B cell (primary cell): ENCODE results near the gene GNGT1. TPM values are rescaled to one million over a fixed set of nuclear protein-coding genes. Genes with fewer than 3 reads are reported as not detected.

Experiments used
- ATAC-seq: fragments of 200-7000 bp; cut with Tn5 transposase; one replicate; pipeline ENCODE4 v1.10.0; 2021; ENCODE audit warnings: low read depth, mild to moderate bottlenecking, moderate number of reproducible peaks, moderate library complexity
- CTCF ChIA-PET: fragments of 350-600 bp; sonication (Branson Sonifier 250); formaldehyde crosslinking; loops from one replicate; lab custom pipeline; 2021; ENCODE audit warnings: antibody characterized with exemption, inconsistent platforms; lab: Charles Lee
- POLR2A ChIA-PET: fragments of 350-600 bp; sonication (Branson Sonifier 250); formaldehyde crosslinking; loops from one replicate; lab custom pipeline; 2021; ENCODE audit warnings: antibody characterized with exemption; lab: Charles Lee
- DNase-seq: peaks from one replicate; pipeline ENCODE4 v3.0.0; 2013
- H2AFZ ChIP-seq: 2 replicates; pipeline ENCODE4 v1.6.1; 2012; ENCODE audit warnings: mild to moderate bottlenecking, low read depth, low read length; ENCODE audit not compliant: insufficient read depth, poor library complexity, severe bottlenecking
- H3K27ac ChIP-seq, 2 donors: 1 replicate in 1 of 2; 2 replicates in 1 of 2; pipeline ENCODE4 v1.5.1; 2012 to 2013; ENCODE audit warnings: low read length in 2 of 2, mild to moderate bottlenecking in 2 of 2, moderate library complexity in 1 of 2
- H3K27me3 ChIP-seq, 4 experiments: fragments of 200-600 bp in 1 of 4; sonication (generic) in 1 of 4; replicated peaks in 1 of 4; 1 replicate in 2 of 4; 2 replicates in 2 of 4; pipeline versions ENCODE4 v1.6.1 to v1.7.0; 2013 to 2016; ENCODE audit warnings: low read length in 3 of 4, mild to moderate bottlenecking in 2 of 4, mixed read lengths in 1 of 4, moderate library complexity in 1 of 4; ENCODE audit not compliant: insufficient read depth in 4 of 4, control insufficient read depth in 3 of 4; ENCODE audit errors: control extremely low read depth in 1 of 4
- H3K36me3 ChIP-seq, 2 experiments: replicated peaks in 1 of 2; 1 replicate in 1 of 2; 2 replicates in 1 of 2; pipeline versions ENCODE4 v1.6.1 to v1.7.1; 2013; ENCODE audit warnings: low read length in 1 of 2; ENCODE audit not compliant: insufficient read depth in 2 of 2, control insufficient read depth in 1 of 2; ENCODE audit errors: control extremely low read depth in 1 of 2, extremely low read depth in 1 of 2
- H3K4me1 ChIP-seq, 2 donors: fragments of 200-600 bp in 1 of 2; sonication (generic) in 1 of 2; 1 replicate in 1 of 2; 2 replicates in 1 of 2; pipeline versions ENCODE4 v1.5.1 to v1.6.1; 2013 to 2017; ENCODE audit warnings: low read length in 2 of 2; ENCODE audit not compliant: control insufficient read depth in 2 of 2, insufficient read depth in 2 of 2
- H3K4me2 ChIP-seq: replicated peaks from 2 replicates; pipeline ENCODE3; 2012; ENCODE audit warnings: mild to moderate bottlenecking, low read depth, low read length; ENCODE audit not compliant: poor library complexity, severe bottlenecking
- H3K4me3 ChIP-seq, 5 experiments: fragments of 200-600 bp in 1 of 5; sonication (generic) in 1 of 5; 1 replicate in 3 of 5; 2 replicates in 2 of 5; pipeline versions ENCODE4 v1.5.1 to v1.7.0; 2011 to 2016; ENCODE audit warnings: low read length in 4 of 5, mild to moderate bottlenecking in 4 of 5, low read depth in 2 of 5, control low read depth in 1 of 5, moderate library complexity in 1 of 5; ENCODE audit not compliant: insufficient read depth in 1 of 5; ENCODE audit errors: control extremely low read depth in 1 of 5, extremely low read depth in 1 of 5
- H3K79me2 ChIP-seq: fragments of 200-600 bp; sonication (generic); one replicate; pipeline ENCODE4 v1.6.0; 2016; ENCODE audit warnings: low read length; ENCODE audit not compliant: control insufficient read depth, insufficient read depth
- H3K9ac ChIP-seq: fragments of 200-600 bp; sonication (generic); 2 replicates; pipeline ENCODE4 v1.6.1; 2017; ENCODE audit warnings: mild to moderate bottlenecking, low read length, moderate library complexity
- H3K9me3 ChIP-seq, 3 donors: one replicate each; pipeline versions ENCODE4 v1.6.1 to v1.7.1; 2013; ENCODE audit warnings: low read length in 2 of 3; ENCODE audit not compliant: control insufficient read depth in 2 of 3, insufficient read depth in 1 of 3; ENCODE audit errors: control extremely low read depth in 1 of 3
- H4K20me1 ChIP-seq: 2 replicates; pipeline ENCODE4 v1.6.0; 2012; ENCODE audit warnings: mild to moderate bottlenecking, low read length; ENCODE audit not compliant: insufficient read depth, control insufficient read depth, poor library complexity, severe bottlenecking
- H3K27ac Mint-ChIP-seq: one replicate; pipeline ENCODE4 v1.8.0; 2021; ENCODE audit warnings: mixed read lengths
- H3K27me3 Mint-ChIP-seq: one replicate; pipeline ENCODE4 v1.8.0; 2021; ENCODE audit warnings: mixed read lengths
- H3K4me1 Mint-ChIP-seq: one replicate; pipeline ENCODE4 v1.8.0; 2021; ENCODE audit warnings: mixed read lengths
- H3K4me3 Mint-ChIP-seq: one replicate; pipeline ENCODE4 v1.8.0; 2021; ENCODE audit warnings: mixed read lengths
- H3K9me3 Mint-ChIP-seq: one replicate; pipeline ENCODE4 v1.8.0; 2022; ENCODE audit warnings: mixed read lengths; ENCODE audit not compliant: insufficient read depth
- EZH2 ChIP-seq: IDR thresholded peaks from 2 replicates; pipeline ENCODE4 v1.6.1; 2012; ENCODE audit warnings: borderline replicate concordance, low read depth, mild to moderate bottlenecking, moderate library complexity, low read length; ENCODE audit not compliant: insufficient read depth, poor library complexity, severe bottlenecking
- WGBS: methylation state at CpG from one replicate; pipeline ENCODE4 v1.1.5; 2013; ENCODE audit warnings: missing lambda C conversion rate; ENCODE audit not compliant: insufficient coverage; 5-methylcytosine and 5-hydroxymethylcytosine counted together
- intact Hi-C: fragments of 100-400 bp; cut with micrococcal nuclease; formaldehyde crosslinking; loops from one replicate; pipeline ENCODE4 v1.10.0; 2022
- polyA plus RNA-seq: library from polyadenylated mRNA; depleted of rRNA; stranded (reverse); fragments of >200 nt; gene quantifications from 2 replicates; pipeline ENCODE4 v1.2.3, GENCODE V29; 2012
- small RNA-seq: library from RNA; depleted of rRNA; stranded (forward); fragments of <200 nt; gene quantifications from one replicate; pipeline ENCODE3, GENCODE V24; 2012; ENCODE audit warnings: low replicate concordance, low read depth; ENCODE audit not compliant: insufficient read length
- total RNA-seq, 2 donors: library from RNA; stranded (reverse); fragments of 120-200 nt in 1 of 2; gene quantifications; 1 replicate in 1 of 2; 2 replicates in 1 of 2; pipeline versions ENCODE4 v1.2.3 to v1.2.4, GENCODE V29; 2013 to 2022
- TF ChIP-seq, protein P1 (sequence below): fragments of 200-600 bp; IDR thresholded peaks from one replicate; pipeline ENCODE4 v1.8.0; 2022; ENCODE audit warnings: antibody characterized with exemption, mild to moderate bottlenecking

GNGT1 gene
- total and polyA plus RNA-seq, 2 donors (not counting 1 experiment from before 2014, with no cell fraction given), result not detected

DNA sequence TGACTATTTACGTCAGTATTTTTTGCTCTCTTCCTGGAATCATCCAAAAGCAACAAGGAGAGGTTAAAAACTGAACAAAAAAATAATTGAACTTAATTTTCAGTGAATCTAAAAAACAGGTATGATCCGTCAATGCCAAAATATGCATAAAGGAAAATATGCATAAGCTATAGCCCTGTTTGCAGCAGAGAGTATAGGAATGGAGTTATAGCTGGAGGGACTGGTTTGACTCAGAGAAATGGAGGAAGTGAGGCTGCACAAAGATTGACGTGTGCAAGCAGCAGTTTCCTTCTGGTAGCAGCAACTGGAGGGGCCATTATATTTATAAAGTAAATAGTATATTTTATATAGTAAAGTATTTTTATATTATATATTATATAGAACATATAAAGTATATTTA is 52.3 kb downstream of the GNGT1 start:
- intact Hi-C loops, result no loop called here
- CTCF ChIA-PET, result no interaction called here

More for the DNA sequence above, 52.3 kb downstream of the GNGT1 start:
- H2AFZ ChIP-seq, result no peak overlapping the region
- Mint-ChIP-seq H3K27ac (no peak overlapping the region), H3K27me3 (no peaks in the 10 kb centered on the region), H3K4me1 (no peaks in the 10 kb centered on the region), H3K9me3 (no peaks in the 10 kb centered on the region), H3K4me3 (no peak overlapping the region)
- H3K4me2 ChIP-seq, result no peak overlapping the region
- H3K36me3 ChIP-seq, result no peaks in the 10 kb centered on the region
- H3K79me2 ChIP-seq, result no peaks in the 10 kb centered on the region
- WGBS, result no CpG with 5 or more reads among the region's 3 CpGs
- no peak overlapping the region for H3K9ac ChIP-seq
- no peaks in the 10 kb centered on the region for H3K9me3 ChIP-seq
- DNase-seq (no peak), ATAC-seq (no peak)
- H3K4me1 ChIP-seq, result no peaks in the 10 kb centered on the region
- POLR2A ChIA-PET, result no interaction called here
- H3K27ac ChIP-seq, result no peak overlapping the region
- no peak overlapping the region for H3K4me3 ChIP-seq
- no peaks in the 10 kb centered on the region for H4K20me1 ChIP-seq
- H3K27me3 ChIP-seq, result no peaks in the 10 kb centered on the region
- TF ChIP-seq EZH2, result no peak
- TF ChIP-seq, protein P1, sequence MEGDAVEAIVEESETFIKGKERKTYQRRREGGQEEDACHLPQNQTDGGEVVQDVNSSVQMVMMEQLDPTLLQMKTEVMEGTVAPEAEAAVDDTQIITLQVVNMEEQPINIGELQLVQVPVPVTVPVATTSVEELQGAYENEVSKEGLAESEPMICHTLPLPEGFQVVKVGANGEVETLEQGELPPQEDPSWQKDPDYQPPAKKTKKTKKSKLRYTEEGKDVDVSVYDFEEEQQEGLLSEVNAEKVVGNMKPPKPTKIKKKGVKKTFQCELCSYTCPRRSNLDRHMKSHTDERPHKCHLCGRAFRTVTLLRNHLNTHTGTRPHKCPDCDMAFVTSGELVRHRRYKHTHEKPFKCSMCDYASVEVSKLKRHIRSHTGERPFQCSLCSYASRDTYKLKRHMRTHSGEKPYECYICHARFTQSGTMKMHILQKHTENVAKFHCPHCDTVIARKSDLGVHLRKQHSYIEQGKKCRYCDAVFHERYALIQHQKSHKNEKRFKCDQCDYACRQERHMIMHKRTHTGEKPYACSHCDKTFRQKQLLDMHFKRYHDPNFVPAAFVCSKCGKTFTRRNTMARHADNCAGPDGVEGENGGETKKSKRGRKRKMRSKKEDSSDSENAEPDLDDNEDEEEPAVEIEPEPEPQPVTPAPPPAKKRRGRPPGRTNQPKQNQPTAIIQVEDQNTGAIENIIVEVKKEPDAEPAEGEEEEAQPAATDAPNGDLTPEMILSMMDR, result no peak

Small RNA genes lying within 50 kb of the gene (small RNA-seq; reads per million reads assigned to genes)
- gene AC002076.2, result not detected

Other genes with a start within 250 kb of the GNGT1 start
- gene TFPI2, start 15.8 kb upstream of the GNGT1 start, total RNA-seq, result 0.12 and 0.96 TPM in 2 replicates
- gene TFPI2, start 15.8 kb upstream of the GNGT1 start, polyA plus RNA-seq, result 0.17 and 0.21 TPM in 2 replicates
- 1.6 and 1.7 TPM in 2 replicates for gene GNG11, start 15.2 kb downstream of the GNGT1 start, total RNA-seq
- gene GNG11, start 15.2 kb downstream of the GNGT1 start, polyA plus RNA-seq, result 0.37 and 1.3 TPM in 2 replicates
- 36.1 and 40.7 TPM in 2 replicates for gene BET1, start 97.8 kb downstream of the GNGT1 start, total RNA-seq
- 16.0 TPM in 2 replicates for gene BET1, start 97.8 kb downstream of the GNGT1 start, polyA plus RNA-seq